SK-N-SH (cell line): ENCODE measurements around the gene IFNA14. TPM values are rescaled to one million over a fixed set of nuclear protein-coding genes. Genes with fewer than 3 reads are reported as not detected.
"Not testable (repeated sequence)": the region's sequence is repeated elsewhere in the genome, so short reads cannot be mapped to it uniquely, and the experiment has no call there.

Source experiments
- CTCF ChIA-PET: fragments of 300-600, 350-600 bp; formaldehyde crosslinking; extraction: SDS; loops from one replicate; lab custom pipeline; 2021; lab: Yijun Ruan, JAX
- POLR2A ChIA-PET: fragments of 350-600 bp; sonication (Branson Sonifier 250); formaldehyde crosslinking; extraction: SDS; loops from one replicate; lab custom pipeline; 2020; ENCODE audit warnings: antibody characterized with exemption, inconsistent platforms; lab: Yijun Ruan, JAX
- DNase-seq: peaks from one replicate; pipeline ENCODE4 v3.0.0; 2012
- H2AFZ ChIP-seq: fragments of 200-600 bp; sonication (generic); 2 replicates; pipeline ENCODE4 v1.8.1; 2016; ENCODE audit warnings: antibody characterized with exemption, mild to moderate bottlenecking, low read depth
- H3F3A ChIP-seq: fragments of 200-600 bp; sonication (generic); replicated peaks from 2 replicates; pipeline ENCODE3; 2016; ENCODE audit warnings: antibody characterized with exemption, mild to moderate bottlenecking; ENCODE audit not compliant: insufficient read depth
- H3K27ac ChIP-seq, 2 experiments: fragments of 200-500 bp in 1 of 2; fragments of 200-600 bp in 1 of 2; sonication (Bioruptor generic) in 1 of 2; sonication (generic), shearing (Covaris generic) in 1 of 2; 2 replicates each; pipeline versions ENCODE4 v1.5.1 to v1.6.1; 2014 to 2016; ENCODE audit warnings: low read depth in 2 of 2, inconsistent platforms in 1 of 2, low read length in 1 of 2, mild to moderate bottlenecking in 1 of 2, mixed read lengths in 1 of 2
- H3K27me3 ChIP-seq: fragments of 200-600 bp; sonication (generic), shearing (Covaris generic); 2 replicates; pipeline ENCODE4 v1.6.1; 2016; ENCODE audit warnings: mixed run types; ENCODE audit not compliant: insufficient read depth
- H3K36me3 ChIP-seq, 2 experiments: fragments of 200-500 bp in 1 of 2; fragments of 200-600 bp in 1 of 2; sonication (Bioruptor generic) in 1 of 2; sonication (generic) in 1 of 2; replicated peaks in 1 of 2; 2 replicates each; pipeline versions ENCODE3 to v1.5.1; 2014 to 2016; ENCODE audit warnings: low read length in 1 of 2, mild to moderate bottlenecking in 1 of 2; ENCODE audit not compliant: insufficient read depth in 2 of 2, control insufficient read depth in 1 of 2
- H3K4me1 ChIP-seq, 2 experiments: fragments of 200-500 bp in 1 of 2; fragments of 200-600 bp in 1 of 2; sonication (Bioruptor generic) in 1 of 2; sonication (generic), shearing (Covaris generic) in 1 of 2; 2 replicates each; pipeline versions ENCODE4 v1.5.1 to v1.6.1; 2014 to 2016; ENCODE audit warnings: low read depth in 1 of 2, low read length in 1 of 2, mixed run types in 1 of 2; ENCODE audit not compliant: insufficient read depth in 2 of 2, control insufficient read depth in 1 of 2
- H3K4me2 ChIP-seq: fragments of 200-600 bp; sonication (generic), shearing (Covaris generic); 2 replicates; pipeline ENCODE4 v1.6.1; 2017; ENCODE audit warnings: mixed run types
- H3K4me3 ChIP-seq, 2 experiments: fragments of 200-500 bp in 1 of 2; fragments of 200-600 bp in 1 of 2; sonication (Bioruptor generic) in 1 of 2; sonication (generic), shearing (Covaris generic) in 1 of 2; 2 replicates each; pipeline versions ENCODE4 v1.5.1 to v1.8.1; 2014 to 2016; ENCODE audit warnings: low read depth in 2 of 2, inconsistent platforms in 1 of 2, low read length in 1 of 2, mild to moderate bottlenecking in 1 of 2, mixed read lengths in 1 of 2, moderate library complexity in 1 of 2
- H3K79me2 ChIP-seq: fragments of 200-600 bp; sonication (generic); 2 replicates; pipeline ENCODE4 v1.8.1; 2017; ENCODE audit warnings: mild to moderate bottlenecking; ENCODE audit not compliant: insufficient read depth
- H3K9ac ChIP-seq: fragments of 200-600 bp; sonication (generic); 2 replicates; pipeline ENCODE4 v1.6.1; 2017; ENCODE audit warnings: mixed run types
- H3K9me2 ChIP-seq: fragments of 200-600 bp; sonication (generic); 2 replicates; pipeline ENCODE4 v1.6.1; 2017; ENCODE audit warnings: mixed run types
- H3K9me3 ChIP-seq: fragments of 200-600 bp; sonication (generic); 2 replicates; pipeline ENCODE4 v1.6.1; 2017; ENCODE audit warnings: mixed run types, mild to moderate bottlenecking, moderate library complexity
- H4K20me1 ChIP-seq: fragments of 200-600 bp; sonication (generic); 2 replicates; pipeline ENCODE4 v1.6.1; 2017; ENCODE audit warnings: mild to moderate bottlenecking, mixed run types; ENCODE audit not compliant: insufficient read depth
- CHD2 ChIP-seq: fragments of 150-350 bp; IDR thresholded peaks from 2 replicates; pipeline ENCODE4 v1.6.1; 2018; ENCODE audit warnings: low read length; ENCODE audit not compliant: partially characterized antibody
- EP300 ChIP-seq, 2 experiments: IDR thresholded peaks; 2 replicates each; pipeline versions ENCODE4 v1.4.0 to v1.6.1; 2012; ENCODE audit warnings: borderline replicate concordance in 1 of 2, low read depth in 1 of 2, low read length in 1 of 2
- EZH2phosphoT487 ChIP-seq: fragments of 200-600 bp; sonication (generic); IDR thresholded peaks from 2 replicates; pipeline ENCODE4 v1.6.1; 2017; ENCODE audit warnings: low read depth, mixed run types, mild to moderate bottlenecking, antibody characterized with exemption, moderate library complexity, borderline replicate concordance
- FOXM1 ChIP-seq: IDR thresholded peaks from 2 replicates; pipeline ENCODE4 v1.4.0; 2012; ENCODE audit warnings: low read depth, mild to moderate bottlenecking
- GATA2 ChIP-seq: sonication (generic); formaldehyde crosslinking; IDR thresholded peaks from 2 replicates; pipeline ENCODE4 v1.5.0; 2020; ENCODE audit warnings: mild to moderate bottlenecking, missing genetic modification reagents
- JUND ChIP-seq: IDR thresholded peaks from 2 replicates; pipeline ENCODE4 v1.4.0; 2012
- MEF2A ChIP-seq: IDR thresholded peaks from 2 replicates; pipeline ENCODE4 v1.4.0; 2012; ENCODE audit warnings: low read depth, borderline replicate concordance
- MXI1 ChIP-seq: IDR thresholded peaks from 2 replicates; pipeline ENCODE4 v1.6.1; 2012; ENCODE audit warnings: mild to moderate bottlenecking, low read depth, low read length, improper control_type of control experiment
- NFIC ChIP-seq: IDR thresholded peaks from 2 replicates; pipeline ENCODE4 v1.4.0; 2012; ENCODE audit warnings: borderline replicate concordance
- NRF1 ChIP-seq: IDR thresholded peaks from 2 replicates; pipeline ENCODE4 v1.6.1; 2012; ENCODE audit warnings: low read depth, mild to moderate bottlenecking, low read length
- POLR2AphosphoS5 ChIP-seq: IDR thresholded peaks from 2 replicates; pipeline ENCODE4 v1.6.1; 2012; ENCODE audit warnings: low read depth, low read length
- RFX5 ChIP-seq: IDR thresholded peaks from 2 replicates; pipeline ENCODE4 v1.6.1; 2012; ENCODE audit warnings: mild to moderate bottlenecking, improper control_type of control experiment, low read length
- SIN3A ChIP-seq: IDR thresholded peaks from 2 replicates; pipeline ENCODE4 v1.6.1; 2012; ENCODE audit warnings: low read depth, mild to moderate bottlenecking, low read length, moderate library complexity, borderline replicate concordance
- SMC3 ChIP-seq: IDR thresholded peaks from 2 replicates; pipeline ENCODE4 v1.6.1; 2012; ENCODE audit warnings: low read depth, low read length, improper control_type of control experiment
- TCF12 ChIP-seq: IDR thresholded peaks from 2 replicates; pipeline ENCODE4 v1.4.0; 2012
- USF1 ChIP-seq: IDR thresholded peaks from 2 replicates; pipeline ENCODE4 v1.4.0; 2012; ENCODE audit warnings: low read depth, borderline replicate concordance
- USF2 ChIP-seq: fragments of 150-350 bp; IDR thresholded peaks from 2 replicates; pipeline ENCODE4 v1.6.1; 2017; ENCODE audit warnings: antibody characterized with exemption, low read length, low read depth, borderline replicate concordance
- WGBS: methylation state at CpG from one replicate; pipeline ENCODE4 v1.1.6; 2017; ENCODE audit warnings: low lambda C conversion rate; 5-methylcytosine and 5-hydroxymethylcytosine counted together
- polyA plus RNA-seq, 3 experiments: library from polyadenylated mRNA; depleted of rRNA; stranded (reverse); fragments of >200 nt; gene quantifications; 2 replicates each; pipeline ENCODE4 v1.2.3, GENCODE V29; 2012
- TF ChIP-seq, protein P1 (sequence below): IDR thresholded peaks from 2 replicates; pipeline ENCODE4 v1.4.0; 2012; ENCODE audit warnings: low read depth

IFNA14 gene
- polyA plus RNA-seq, 1 of the 3 experiments (the other 2 are of a cell fraction): not detected

DNA sequence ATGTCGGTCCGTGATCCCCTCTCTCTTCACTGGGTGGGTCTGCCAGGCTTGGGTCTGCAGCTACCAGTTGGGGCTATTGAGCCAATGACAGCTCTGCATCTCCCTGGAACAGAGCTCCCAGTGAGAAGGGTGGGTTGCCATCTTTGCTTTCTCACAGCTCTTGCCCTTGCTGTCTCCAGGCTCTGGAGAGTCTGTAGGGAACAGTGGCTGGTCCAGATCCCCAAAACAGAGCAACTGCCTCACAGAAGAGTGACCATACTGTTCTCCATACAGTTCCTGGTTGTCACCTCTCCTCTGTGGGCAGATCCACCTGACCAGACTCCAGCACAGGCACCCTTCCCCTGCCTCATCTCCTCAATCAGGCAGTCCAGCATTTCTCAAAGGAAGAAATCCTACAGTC, 6.5 kb downstream of the IFNA14 start:
- ChIA-PET CTCF (interaction anchor here (1.1 to 1.9 kb wide), 2 partner anchors 50 to 85 kb away, joined by 3 to 4 read pairs; no protein-coding TSS in a partner anchor), POLR2A (no interaction called here)
- TF ChIP-seq GATA2 (no peak), EZH2phosphoT487 (no peak), SMC3 (no peak), CHD2 (no peak), POLR2AphosphoS5 (no peak), NRF1 (no peak), TCF12 (no peak), MXI1 (no peak), USF1 (no peak), NFIC (no peak), SIN3A (no peak), MEF2A (no peak), FOXM1 (no peak)
- TF ChIP-seq, protein P1, sequence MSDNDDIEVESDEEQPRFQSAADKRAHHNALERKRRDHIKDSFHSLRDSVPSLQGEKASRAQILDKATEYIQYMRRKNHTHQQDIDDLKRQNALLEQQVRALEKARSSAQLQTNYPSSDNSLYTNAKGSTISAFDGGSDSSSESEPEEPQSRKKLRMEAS: no peak
- no peaks in the 10 kb centered on the region for H3K4me1 ChIP-seq
- H4K20me1 ChIP-seq: no peaks in the 10 kb centered on the region
- no peak for DNase-seq
- no peak overlapping the region for H3K4me2 ChIP-seq
- no peak overlapping the region for H3K9ac ChIP-seq
- H3K9me3 ChIP-seq: no peaks in the 10 kb centered on the region
- no peaks in the 10 kb centered on the region for H3F3A ChIP-seq
- no peaks in the 10 kb centered on the region for H3K9me2 ChIP-seq
- H2AFZ ChIP-seq: no peak overlapping the region
- H3K79me2 ChIP-seq: no peaks in the 10 kb centered on the region
- H3K27ac ChIP-seq: no peak overlapping the region
- H3K27me3 ChIP-seq: no peaks in the 10 kb centered on the region
- no peaks in the 10 kb centered on the region for H3K36me3 ChIP-seq
- 7% methylated on average over 2 of the region's 2 CpGs for WGBS
- no peak overlapping the region for H3K4me3 ChIP-seq

GRCh38 chr9:21228122-21228521, 11.7 kb downstream of the IFNA14 start, which contains the start of gene IFNA17:
Gene IFNA17 (minus strand): TSS chr9:21228222. CDS start chr9:21228173, 49 bp downstream.
- no peaks in the 10 kb centered on the region for H3K9me2 ChIP-seq
- no peak within 1 kb of the TSS for H3K27ac ChIP-seq
- H3K79me2 ChIP-seq: no peaks in the 10 kb centered on the region
- H3K4me1 ChIP-seq: no peaks in the 10 kb centered on the region
- H3K27me3 ChIP-seq: no peaks in the 10 kb centered on the region
- H2AFZ ChIP-seq: no peak within 1 kb of the TSS
- no peak within 1 kb of the TSS for H3K4me2 ChIP-seq
- 21% methylated on average over 2 of the region's 2 CpGs for WGBS
- ChIA-PET CTCF (no interaction called here), POLR2A (no interaction called here)
- H3F3A ChIP-seq: no peaks in the 10 kb centered on the region
- DNase-seq: no peak
- no peak within 1 kb of the TSS for H3K4me3 ChIP-seq
- H3K36me3 ChIP-seq: no peaks in the 10 kb centered on the region
- TF ChIP-seq USF2: no peak
- TF ChIP-seq JUND: no peak
- no peak for TF ChIP-seq RFX5
- TF ChIP-seq EP300 (IDR thresholded peaks at IDR 0.05; ENCODE audit: borderline replicate concordance in 1 of 2, low read depth in 1 of 2, low read length in 1 of 2): no peak
- TF ChIP-seq, protein P1: no peak
- no peaks in the 10 kb centered on the region for H3K9me3 ChIP-seq
- H4K20me1 ChIP-seq: no peaks in the 10 kb centered on the region
- no peak within 1 kb of the TSS for H3K9ac ChIP-seq

GRCh38 chr9:21217211-21217610, 22.6 kb downstream of the IFNA14 start, which contains the start of gene IFNA16:
Gene IFNA16 (minus strand): TSS chr9:21217311. CDS start chr9:21217305, 6 bp downstream.
- H3K9me2 ChIP-seq, DNase-seq, H3K36me3 ChIP-seq, H4K20me1 ChIP-seq, H3K4me1 ChIP-seq, H3K27me3 ChIP-seq, H3K4me2 ChIP-seq, H3K9ac ChIP-seq, H3K4me3 ChIP-seq, H3F3A ChIP-seq, H3K79me2 ChIP-seq, POLR2A ChIA-PET, H3K9me3 ChIP-seq, H3K27ac ChIP-seq, H2AFZ ChIP-seq, CTCF ChIA-PET: not testable (repeated sequence)
- WGBS: 0% methylated on average over 1 of the region's 1 CpG
